Measurements from ENCODE around the gene MRPL17.

The MRPL17 gene

GRCh38 chr11:6664551-6664950 lies 18.6 kb downstream of the MRPL17 start:
- WGBS, 2 donors (ENCODE audit: extremely low coverage in 2 of 2, insufficient read length in 2 of 2, insufficient replicate concordance in 1 of 2), result no CpG with 5 or more reads among the region's 1 CpG
- Histone ChIP-seq H3K27ac (replicated peaks; ENCODE audit: low read length) (no peak overlapping the region), H2BK5ac (ENCODE audit: low read length) (no peak overlapping the region)

DNA sequence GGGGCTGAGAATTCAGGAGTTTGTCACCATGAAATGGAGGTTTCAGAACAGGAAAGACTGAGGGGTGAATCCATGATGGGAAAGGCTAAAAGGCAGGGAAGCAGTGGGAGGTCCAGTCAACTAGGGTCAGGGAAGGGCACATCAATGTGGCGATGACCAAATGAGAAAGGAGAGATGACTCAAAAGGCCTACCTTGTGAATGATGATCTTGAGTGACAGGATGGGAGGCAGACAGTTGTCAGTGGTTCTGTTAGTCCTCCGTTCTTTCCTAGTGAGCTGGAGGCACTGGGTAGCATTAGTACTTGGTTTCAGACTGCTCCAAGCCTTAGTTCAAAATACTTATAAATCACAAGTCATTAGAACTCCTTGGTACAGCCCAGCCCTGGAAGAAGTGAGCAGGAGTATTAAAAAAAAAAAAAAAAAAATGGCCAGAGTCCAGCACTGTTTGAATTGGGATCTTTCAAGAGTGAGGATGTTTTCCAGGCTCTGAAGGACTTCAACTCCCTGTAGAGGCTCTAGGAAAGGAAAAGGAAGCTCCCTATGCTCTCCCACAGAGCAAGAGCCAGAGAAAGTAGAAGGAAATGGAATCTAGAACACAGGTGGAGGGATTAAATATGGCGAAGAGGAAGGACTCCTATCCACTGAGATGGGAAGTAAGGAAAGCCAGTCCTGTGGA lies 19.2 kb downstream of the MRPL17 start:
- Histone ChIP-seq H3K4me3 (ENCODE audit: low read length in 2 of 2) (no peak overlapping the region), H2AFZ (ENCODE audit: low read length) (no peak overlapping the region), H3K14ac (ENCODE audit: low read length) (no peak overlapping the region), H3K18ac (ENCODE audit: low read length) (no peak overlapping the region), H3K79me1 (ENCODE audit: low read depth, low read length) (no peaks in the 10 kb centered on the region), H2AK5ac (ENCODE audit: low read depth, low read length) (no peak overlapping the region), H4K8ac (ENCODE audit: low read depth, low read length) (no peak overlapping the region), H3K4me2 (ENCODE audit: insufficient read depth, low read length, poor library complexity, severe bottlenecking) (no peak overlapping the region), H3K9me3 (replicated peaks in 1 of 2; ENCODE audit: control insufficient read depth in 2 of 2, insufficient read depth in 1 of 2, low read depth in 1 of 2, low read length in 2 of 2) (no peaks in the 10 kb centered on the region), H3K23ac (ENCODE audit: low read depth, low read length, poor library complexity) (no peak overlapping the region), H2BK12ac (ENCODE audit: low read length) (no peak overlapping the region), H3K4me1 (ENCODE audit: control insufficient read depth in 2 of 2, insufficient read depth in 1 of 2, low read depth in 1 of 2, low read length in 2 of 2) (peaks cover 2% of the 10 kb centered on the region in 2 donors), H3K9ac (ENCODE audit: low read depth, low read length, poor library complexity) (no peak overlapping the region), H3K4ac (ENCODE audit: low read length) (no peak overlapping the region), H4K91ac (ENCODE audit: low read depth, low read length, poor library complexity) (no peak overlapping the region), H2BK15ac (ENCODE audit: low read length) (no peak overlapping the region), H3K36me3 (replicated peaks in 1 of 2; ENCODE audit: control insufficient read depth in 2 of 2, insufficient read depth in 2 of 2, low read length in 2 of 2) (no peaks in the 10 kb centered on the region), H2BK5ac (ENCODE audit: low read length) (no peak overlapping the region), H3K27me3 (ENCODE audit: control insufficient read depth in 3 of 3, insufficient read depth in 3 of 3, low read depth in 1 of 3, low read length in 3 of 3) (no peaks in the 10 kb centered on the region), H3K27ac (replicated peaks; ENCODE audit: low read length) (no peak overlapping the region), H2BK120ac (ENCODE audit: low read depth, low read length) (no peak overlapping the region)
- no peak for DNase-seq (ENCODE audit: low spot score)
- no CpG with 5 or more reads among the region's 3 CpGs for WGBS, 2 donors (ENCODE audit: extremely low coverage in 2 of 2, insufficient read length in 2 of 2, insufficient replicate concordance in 1 of 2)

More at GRCh38 chr11:6664551-6664950, 18.6 kb downstream of the MRPL17 start:
- Histone ChIP-seq H3K4me3 (ENCODE audit: low read length in 2 of 2) (no peak overlapping the region), H3K9me3 (replicated peaks in 1 of 2; ENCODE audit: control insufficient read depth in 2 of 2, insufficient read depth in 1 of 2, low read depth in 1 of 2, low read length in 2 of 2) (no peaks in the 10 kb centered on the region), H3K4me1 (ENCODE audit: control insufficient read depth in 2 of 2, insufficient read depth in 1 of 2, low read depth in 1 of 2, low read length in 2 of 2) (peaks cover 0 to 2% of the 10 kb centered on the region in 2 donors), H3K36me3 (replicated peaks in 1 of 2; ENCODE audit: control insufficient read depth in 2 of 2, insufficient read depth in 2 of 2, low read length in 2 of 2) (no peaks in the 10 kb centered on the region), H3K4me2 (ENCODE audit: insufficient read depth, low read length, poor library complexity, severe bottlenecking) (no peak overlapping the region), H3K4ac (ENCODE audit: low read length) (no peak overlapping the region), H2BK12ac (ENCODE audit: low read length) (no peak overlapping the region), H4K91ac (ENCODE audit: low read depth, low read length, poor library complexity) (no peak overlapping the region), H3K79me1 (ENCODE audit: low read depth, low read length) (no peaks in the 10 kb centered on the region), H3K9ac (ENCODE audit: low read depth, low read length, poor library complexity) (no peak overlapping the region), H4K8ac (ENCODE audit: low read depth, low read length) (no peak overlapping the region), H2AFZ (ENCODE audit: low read length) (no peak overlapping the region), H2BK15ac (ENCODE audit: low read length) (no peak overlapping the region), H3K23ac (ENCODE audit: low read depth, low read length, poor library complexity) (no peak overlapping the region), H3K27me3 (ENCODE audit: control insufficient read depth in 3 of 3, insufficient read depth in 3 of 3, low read depth in 1 of 3, low read length in 3 of 3) (no peaks in the 10 kb centered on the region), H2BK120ac (ENCODE audit: low read depth, low read length) (no peak overlapping the region), H3K18ac (ENCODE audit: low read length) (no peak overlapping the region), H3K14ac (ENCODE audit: low read length) (no peak overlapping the region), H2AK5ac (ENCODE audit: low read depth, low read length) (no peak overlapping the region)
- DNase-seq (ENCODE audit: low spot score), result no peak

- H2BK15ac ChIP-seq (ENCODE audit: low read length), result no peak overlapping the region
- H2AK5ac ChIP-seq (ENCODE audit: low read depth, low read length), result no peak overlapping the region
- no peak overlapping the region for H3K23ac ChIP-seq (ENCODE audit: low read depth, low read length, poor library complexity)
- H3K4ac ChIP-seq (ENCODE audit: low read length), result no peak overlapping the region
- H4K91ac ChIP-seq (ENCODE audit: low read depth, low read length, poor library complexity), result no peak overlapping the region
- H3K27ac ChIP-seq (replicated peaks; ENCODE audit: low read length), result no peak overlapping the region
- H2BK120ac ChIP-seq (ENCODE audit: low read depth, low read length), result no peak overlapping the region
- H3K36me3 ChIP-seq (replicated peaks in 1 of 2; ENCODE audit: control insufficient read depth in 2 of 2, insufficient read depth in 2 of 2, low read length in 2 of 2), result no peaks in the 10 kb centered on the region
- no peaks in the 10 kb centered on the region for H3K79me1 ChIP-seq (ENCODE audit: low read depth, low read length)
- H3K9ac ChIP-seq (ENCODE audit: low read depth, low read length, poor library complexity), result no peak overlapping the region
- H4K8ac ChIP-seq (ENCODE audit: low read depth, low read length), result no peak overlapping the region
- H3K4me1 ChIP-seq (ENCODE audit: control insufficient read depth in 2 of 2, insufficient read depth in 1 of 2, low read depth in 1 of 2, low read length in 2 of 2), result peaks cover 5 to 11% of the 10 kb centered on the region in 2 donors
- H3K18ac ChIP-seq (ENCODE audit: low read length), result no peak overlapping the region
- H2BK12ac ChIP-seq (ENCODE audit: low read length), result no peak overlapping the region
- H3K27me3 ChIP-seq (ENCODE audit: control insufficient read depth in 3 of 3, insufficient read depth in 3 of 3, low read depth in 1 of 3, low read length in 3 of 3), result peaks cover 0 to 16% (median 3%) of the 10 kb centered on the region in 3 experiments
- WGBS, 2 donors (ENCODE audit: extremely low coverage in 2 of 2, insufficient read length in 2 of 2, insufficient replicate concordance in 1 of 2), result no CpG with 5 or more reads among the region's 3 CpGs
- H3K4me2 ChIP-seq (ENCODE audit: insufficient read depth, low read length, poor library complexity, severe bottlenecking), result no peak overlapping the region
- no peak overlapping the region for H2BK5ac ChIP-seq (ENCODE audit: low read length)
- no peak overlapping the region for H3K4me3 ChIP-seq (ENCODE audit: low read length in 2 of 2)
- H3K14ac ChIP-seq (ENCODE audit: low read length), result no peak overlapping the region
- H2AFZ ChIP-seq (ENCODE audit: low read length), result no peak overlapping the region
- no peak for DNase-seq (ENCODE audit: low spot score)
- no peaks in the 10 kb centered on the region for H3K9me3 ChIP-seq (replicated peaks in 1 of 2; ENCODE audit: control insufficient read depth in 2 of 2, insufficient read depth in 1 of 2, low read depth in 1 of 2, low read length in 2 of 2)
Observed at GRCh38 chr11:6660712-6661111, 22.4 kb downstream of the MRPL17 start.

DNA sequence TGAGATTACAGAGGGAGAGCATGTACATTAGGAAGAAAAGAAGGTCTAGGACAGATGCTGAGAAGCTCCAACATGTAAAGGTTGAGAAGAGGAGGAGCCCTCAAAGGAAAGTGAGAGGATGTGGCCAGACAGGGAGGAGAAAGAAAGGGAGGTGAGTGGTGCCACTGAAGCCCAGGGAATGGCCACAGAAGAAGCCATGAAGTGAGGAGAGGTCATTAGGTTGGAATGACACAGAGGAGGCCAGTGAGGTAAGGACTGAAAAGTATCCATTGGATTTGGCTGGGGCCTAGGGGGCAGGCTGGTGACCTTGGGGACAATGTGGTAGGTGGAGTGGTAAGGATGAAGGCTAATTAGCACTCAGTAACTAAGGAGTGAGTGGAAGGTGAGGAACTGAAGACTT lies 24.5 kb downstream of the MRPL17 start:
- Histone ChIP-seq H2BK5ac (ENCODE audit: low read length) (no peak overlapping the region), H2BK12ac (ENCODE audit: low read length) (no peak overlapping the region), H2BK15ac (ENCODE audit: low read length) (no peak overlapping the region), H4K8ac (ENCODE audit: low read depth, low read length) (no peak overlapping the region), H2AK5ac (ENCODE audit: low read depth, low read length) (no peak overlapping the region), H4K91ac (ENCODE audit: low read depth, low read length, poor library complexity) (no peak overlapping the region), H3K4me1 (ENCODE audit: control insufficient read depth in 2 of 2, insufficient read depth in 1 of 2, low read depth in 1 of 2, low read length in 2 of 2) (peaks cover 8 to 21% of the 10 kb centered on the region in 2 donors), H3K4me3 (ENCODE audit: low read length in 2 of 2) (no peak overlapping the region), H2BK120ac (ENCODE audit: low read depth, low read length) (no peak overlapping the region), H3K36me3 (replicated peaks in 1 of 2; ENCODE audit: control insufficient read depth in 2 of 2, insufficient read depth in 2 of 2, low read length in 2 of 2) (peaks cover 0 to 8% of the 10 kb centered on the region in 2 donors), H3K14ac (ENCODE audit: low read length) (no peak overlapping the region), H3K23ac (ENCODE audit: low read depth, low read length, poor library complexity) (no peak overlapping the region), H3K27me3 (ENCODE audit: control insufficient read depth in 3 of 3, insufficient read depth in 3 of 3, low read depth in 1 of 3, low read length in 3 of 3) (peaks cover 0 to 25% (median 3%) of the 10 kb centered on the region in 3 experiments), H3K4me2 (ENCODE audit: insufficient read depth, low read length, poor library complexity, severe bottlenecking) (no peak overlapping the region), H3K9ac (ENCODE audit: low read depth, low read length, poor library complexity) (no peak overlapping the region), H3K27ac (replicated peaks; ENCODE audit: low read length) (no peak overlapping the region), H2AFZ (ENCODE audit: low read length) (no peak overlapping the region), H3K9me3 (replicated peaks in 1 of 2; ENCODE audit: control insufficient read depth in 2 of 2, insufficient read depth in 1 of 2, low read depth in 1 of 2, low read length in 2 of 2) (no peaks in the 10 kb centered on the region), H3K4ac (ENCODE audit: low read length) (no peak overlapping the region), H3K18ac (ENCODE audit: low read length) (no peak overlapping the region), H3K79me1 (ENCODE audit: low read depth, low read length) (no peaks in the 10 kb centered on the region)
- no peak for DNase-seq (ENCODE audit: low spot score)

Data from neuronal stem cell (in vitro differentiated cells).